ENCODE measurements around the gene RPS15. TPM values are rescaled to one million over a fixed set of nuclear protein-coding genes. Genes with fewer than 3 reads are reported as not detected.

Gene RPS15
- total RNA-seq, result 100 to 1,000 TPM; 243 to 719 TPM
- polyA plus RNA-seq (ENCODE audit: insufficient read length in 2 of 2), result 100 to 1,000 TPM; 789 to 822 TPM
- long read RNA-seq, donor 1, transcript RPS15-209 (4 exons, 510 nt), result major isoform, 472 of 667 reads
- long read RNA-seq, donor 1, transcript RPS15-210 (3 exons, 873 nt), result minor isoform, 87 of 667 reads
- long read RNA-seq, donor 1, transcript RPS15-201 (4 exons, 534 nt), result minor isoform, 25 of 667 reads
- long read RNA-seq, donor 1, transcript RPS15-203 (3 exons, 570 nt), result minor isoform, 25 of 667 reads
- long read RNA-seq, donor 1, partial matches to known transcripts, result 11 of 667 reads
- long read RNA-seq, donor 1, other reads (novel, unspliced or antisense), result 29 of 667 reads
- long read RNA-seq, donor 2, transcript RPS15-203 (3 exons, 570 nt), result minor isoform, 5 of 264 reads
- long read RNA-seq, donor 2, transcript RPS15-210 (3 exons, 873 nt), result minor isoform, 16 of 264 reads
- long read RNA-seq, donor 2, transcript RPS15-209 (4 exons, 510 nt), result major isoform, 215 of 264 reads
- long read RNA-seq, donor 2, transcript RPS15-201 (4 exons, 534 nt), result minor isoform, 10 of 264 reads
- long read RNA-seq, donor 2, partial matches to known transcripts, result 0 of 264 reads
- long read RNA-seq, donor 2, other reads (novel, unspliced or antisense), result 14 of 264 reads
- long read RNA-seq, donor 3, transcript RPS15-209 (4 exons, 510 nt), result major isoform, 282 of 350 reads
- long read RNA-seq, donor 3, transcript RPS15-201 (4 exons, 534 nt), result minor isoform, 11 of 350 reads
- long read RNA-seq, donor 3, transcript RPS15-210 (3 exons, 873 nt), result minor isoform, 22 of 350 reads
- long read RNA-seq, donor 3, transcript RPS15-203 (3 exons, 570 nt), result minor isoform, 5 of 350 reads
- long read RNA-seq, donor 3, partial matches to known transcripts, result 18 of 350 reads
- long read RNA-seq, donor 3, other reads (novel, unspliced or antisense), result 5 of 350 reads
- long read RNA-seq, donor 4, transcript RPS15-209 (4 exons, 510 nt), result major isoform, 559 of 734 reads
- long read RNA-seq, donor 4, transcript RPS15-201 (4 exons, 534 nt), result minor isoform, 19 of 734 reads
- long read RNA-seq, donor 4, transcript RPS15-210 (3 exons, 873 nt), result minor isoform, 69 of 734 reads
- long read RNA-seq, donor 4, transcript RPS15-203 (3 exons, 570 nt), result minor isoform, 10 of 734 reads
- long read RNA-seq, donor 4, partial matches to known transcripts, result 18 of 734 reads
- long read RNA-seq, donor 4, other reads (novel, unspliced or antisense), result 52 of 734 reads

- H3K4me1 ChIP-seq (ENCODE audit: control insufficient read depth, insufficient read depth, low read length), result peaks cover 22% of the 10 kb centered on the region
- peaks cover 74% of the 10 kb centered on the region for H3K36me3 ChIP-seq (ENCODE audit: control insufficient read depth, insufficient read depth, low read length)
- peak within 1 kb of the TSS; percentile 96 for H3K4me3 ChIP-seq (ENCODE audit: low read depth, low read length)
- peak within 1 kb of the TSS; percentile 90 for H3K27ac ChIP-seq (ENCODE audit: low read depth, low read length)
- peak; percentile 86 to 98 (median 93) for DNase-seq (ENCODE audit: low read depth in 4 of 6, low spot score in 6 of 6)
- no peaks in the 10 kb centered on the region for H3K9me3 ChIP-seq (ENCODE audit: control insufficient read depth, insufficient read depth, low read length)
- WGBS (ENCODE audit: insufficient coverage), result under 1% methylated on average over 100 of the region's 100 CpGs
- no peaks in the 10 kb centered on the region for H3K27me3 ChIP-seq (ENCODE audit: control insufficient read depth, insufficient read depth, low read length)
Measured at GRCh38 chr19:1438035-1438932, at the start of gene RPS15. Gene RPS15, plus strand, starts transcription at chr19:1438396. Its CDS starts 30 bp downstream, at chr19:1438426.

GRCh38 chr19:1388637-1389026 lies 49.6 kb upstream of the RPS15 start:
- no peak overlapping the region for H3K27ac ChIP-seq (ENCODE audit: low read depth, low read length)
- peaks cover 82% of the 10 kb centered on the region for H3K36me3 ChIP-seq (ENCODE audit: control insufficient read depth, insufficient read depth, low read length)
- peaks cover 28% of the 10 kb centered on the region for H3K4me1 ChIP-seq (ENCODE audit: control insufficient read depth, insufficient read depth, low read length)
- no peak for DNase-seq (ENCODE audit: low read depth in 4 of 6, low spot score in 6 of 6)
- H3K9me3 ChIP-seq (ENCODE audit: control insufficient read depth, insufficient read depth, low read length), result no peaks in the 10 kb centered on the region
- no peaks in the 10 kb centered on the region for H3K27me3 ChIP-seq (ENCODE audit: control insufficient read depth, insufficient read depth, low read length)
- 93% methylated on average over 16 of the region's 17 CpGs for WGBS (ENCODE audit: insufficient coverage)
- H3K4me3 ChIP-seq (ENCODE audit: low read depth, low read length), result no peak overlapping the region

DNA sequence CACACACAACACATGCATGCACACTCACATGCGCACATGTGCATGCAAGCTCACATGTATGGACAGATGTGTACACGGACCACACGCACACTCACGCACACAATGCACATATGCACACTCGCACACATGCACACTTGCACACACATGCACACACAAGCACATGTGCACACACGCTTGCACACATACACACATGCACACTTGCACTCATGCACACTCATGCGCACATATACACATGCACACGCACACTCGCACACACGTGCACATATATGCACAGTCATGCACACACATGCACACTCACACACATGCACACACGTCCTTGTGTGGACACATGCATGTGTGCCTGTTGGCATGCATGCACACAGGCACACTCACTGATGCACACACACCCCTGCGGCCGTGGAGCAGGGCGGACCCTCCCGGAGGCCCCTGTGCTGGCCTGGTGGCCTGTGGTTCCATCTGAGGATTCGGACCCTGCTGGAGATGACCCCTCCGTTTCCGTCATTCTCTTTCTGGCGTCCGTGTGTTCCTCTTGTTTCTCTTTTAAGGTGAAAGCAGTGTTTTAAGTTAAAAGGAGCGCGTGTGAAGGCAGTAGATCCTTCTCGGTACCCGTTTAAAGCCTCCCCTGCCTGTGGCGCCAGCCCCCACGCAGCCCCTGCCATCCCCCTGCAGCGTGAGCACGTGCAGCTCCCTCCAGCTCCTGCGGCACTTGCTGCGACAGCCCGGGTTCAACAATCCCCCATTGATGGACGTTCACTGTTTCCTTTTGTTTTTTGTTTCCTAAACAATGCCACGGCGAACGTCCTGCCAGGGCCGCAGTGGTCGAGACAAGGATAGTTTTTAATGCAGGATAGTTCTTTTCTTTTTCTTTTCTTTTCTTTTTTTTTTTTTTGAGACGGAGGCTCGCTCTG lies 48.9 kb upstream of the RPS15 start:
- H3K36me3 ChIP-seq (ENCODE audit: control insufficient read depth, insufficient read depth, low read length), result peaks cover 89% of the 10 kb centered on the region
- H3K4me3 ChIP-seq (ENCODE audit: low read depth, low read length), result no peak overlapping the region
- no peaks in the 10 kb centered on the region for H3K27me3 ChIP-seq (ENCODE audit: control insufficient read depth, insufficient read depth, low read length)
- DNase-seq (ENCODE audit: low read depth in 4 of 6, low spot score in 6 of 6), result no peak
- H3K27ac ChIP-seq (ENCODE audit: low read depth, low read length), result no peak overlapping the region
- H3K4me1 ChIP-seq (ENCODE audit: control insufficient read depth, insufficient read depth, low read length), result peaks cover 25% of the 10 kb centered on the region
- 85% methylated on average over 32 of the region's 39 CpGs for WGBS (ENCODE audit: insufficient coverage)
- no peaks in the 10 kb centered on the region for H3K9me3 ChIP-seq (ENCODE audit: control insufficient read depth, insufficient read depth, low read length)

DNA sequence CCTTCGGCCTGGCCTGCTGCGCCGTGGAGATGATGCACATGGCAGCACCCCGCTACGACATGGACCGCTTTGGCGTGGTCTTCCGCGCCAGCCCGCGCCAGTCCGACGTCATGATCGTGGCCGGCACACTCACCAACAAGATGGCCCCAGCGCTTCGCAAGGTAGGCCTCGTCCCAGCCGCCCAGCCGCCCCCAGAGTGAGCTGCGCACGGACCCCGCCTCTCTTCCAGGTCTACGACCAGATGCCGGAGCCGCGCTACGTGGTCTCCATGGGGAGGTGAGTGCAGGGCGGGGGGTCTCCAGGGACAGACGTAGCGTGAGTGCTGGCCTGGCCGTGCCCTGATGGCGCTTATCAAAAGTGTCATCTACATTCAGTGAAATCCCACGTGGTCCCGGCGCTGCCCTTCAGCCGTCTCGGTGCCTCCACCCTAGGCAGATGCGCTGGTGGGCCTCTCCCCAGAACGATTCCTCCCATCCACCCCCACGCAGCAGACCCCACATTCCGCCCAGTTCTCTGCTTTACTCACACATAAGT lies 47.2 kb upstream of the RPS15 start:
- Histone ChIP-seq H3K9me3 (ENCODE audit: control insufficient read depth, insufficient read depth, low read length) (no peaks in the 10 kb centered on the region), H3K4me1 (ENCODE audit: control insufficient read depth, insufficient read depth, low read length) (peaks cover 15% of the 10 kb centered on the region), H3K27ac (ENCODE audit: low read depth, low read length) (no peak overlapping the region), H3K4me3 (ENCODE audit: low read depth, low read length) (no peak overlapping the region), H3K36me3 (ENCODE audit: control insufficient read depth, insufficient read depth, low read length) (peaks cover 99% of the 10 kb centered on the region), H3K27me3 (ENCODE audit: control insufficient read depth, insufficient read depth, low read length) (no peaks in the 10 kb centered on the region)
- no peak for DNase-seq (ENCODE audit: low read depth in 4 of 6, low spot score in 6 of 6)
- WGBS (ENCODE audit: insufficient coverage), result 94% methylated on average over 39 of the region's 42 CpGs

- Histone ChIP-seq H3K36me3 (ENCODE audit: control insufficient read depth, insufficient read depth, low read length) (peaks cover 100% of the 10 kb centered on the region), H3K4me3 (ENCODE audit: low read depth, low read length) (no peak overlapping the region), H3K9me3 (ENCODE audit: control insufficient read depth, insufficient read depth, low read length) (no peaks in the 10 kb centered on the region), H3K4me1 (ENCODE audit: control insufficient read depth, insufficient read depth, low read length) (peaks cover 10% of the 10 kb centered on the region), H3K27ac (ENCODE audit: low read depth, low read length) (no peak overlapping the region), H3K27me3 (ENCODE audit: control insufficient read depth, insufficient read depth, low read length) (no peaks in the 10 kb centered on the region)
- DNase-seq (ENCODE audit: low read depth in 4 of 6, low spot score in 6 of 6), result no peak
- WGBS (ENCODE audit: insufficient coverage), result 97% methylated on average over 6 of the region's 15 CpGs
Measured at GRCh38 chr19:1392407-1392806, 45.8 kb upstream of the RPS15 start.

- 96% methylated on average over 16 of the region's 37 CpGs for WGBS (ENCODE audit: insufficient coverage)
- Histone ChIP-seq H3K4me1 (ENCODE audit: control insufficient read depth, insufficient read depth, low read length) (peaks cover 10% of the 10 kb centered on the region), H3K27ac (ENCODE audit: low read depth, low read length) (no peak overlapping the region), H3K36me3 (ENCODE audit: control insufficient read depth, insufficient read depth, low read length) (peaks cover 100% of the 10 kb centered on the region), H3K9me3 (ENCODE audit: control insufficient read depth, insufficient read depth, low read length) (no peaks in the 10 kb centered on the region), H3K4me3 (ENCODE audit: low read depth, low read length) (no peak overlapping the region), H3K27me3 (ENCODE audit: control insufficient read depth, insufficient read depth, low read length) (no peaks in the 10 kb centered on the region)
- no peak for DNase-seq (ENCODE audit: low read depth in 4 of 6, low spot score in 6 of 6)
Measured at GRCh38 chr19:1392939-1393530, 45.2 kb upstream of the RPS15 start.

DNA sequence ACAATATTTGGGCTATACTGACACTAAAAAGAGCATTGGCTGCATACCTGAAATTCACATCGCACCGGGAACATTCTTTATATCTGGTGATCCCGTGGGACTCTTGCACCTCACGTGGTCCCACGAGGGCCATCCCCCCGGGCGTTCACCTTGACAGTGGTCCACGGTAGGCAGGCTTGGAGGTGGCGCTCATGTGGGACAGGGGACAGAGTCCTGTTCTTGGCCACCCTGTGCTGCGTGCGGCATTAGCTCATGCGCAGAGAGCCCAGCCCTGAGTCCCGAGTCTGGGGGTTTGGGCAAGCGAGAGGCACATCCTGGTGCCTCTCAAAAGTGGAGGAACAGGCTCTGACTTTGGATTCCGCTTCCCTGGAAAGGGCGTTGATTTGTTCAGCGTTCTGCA lies 44.4 kb upstream of the RPS15 start:
- Histone ChIP-seq H3K27me3 (ENCODE audit: control insufficient read depth, insufficient read depth, low read length) (no peaks in the 10 kb centered on the region), H3K9me3 (ENCODE audit: control insufficient read depth, insufficient read depth, low read length) (no peaks in the 10 kb centered on the region), H3K4me1 (ENCODE audit: control insufficient read depth, insufficient read depth, low read length) (peaks cover 10% of the 10 kb centered on the region), H3K36me3 (ENCODE audit: control insufficient read depth, insufficient read depth, low read length) (peaks cover 100% of the 10 kb centered on the region), H3K4me3 (ENCODE audit: low read depth, low read length) (no peak overlapping the region), H3K27ac (ENCODE audit: low read depth, low read length) (no peak overlapping the region)
- WGBS (ENCODE audit: insufficient coverage), result 87% methylated on average over 17 of the region's 17 CpGs
- DNase-seq (ENCODE audit: low read depth in 4 of 6, low spot score in 6 of 6), result no peak
